HepG2 (cell line): ENCODE measurements around the gene PLGRKT. TPM values are rescaled to one million over a fixed set of nuclear protein-coding genes. Genes with fewer than 3 reads are reported as not detected.
A peak's percentile ranks its signal among the peaks of the same experiment; 100 is the strongest.

Experiments
- DR1 ChIP-seq: sonication (generic); formaldehyde crosslinking; IDR thresholded peaks from 2 replicates; pipeline ENCODE4 v1.8.0; 2021; ENCODE audit warnings: mild to moderate bottlenecking, missing genetic modification reagents, inconsistent platforms
- GATAD1 ChIP-seq: IDR thresholded peaks from 2 replicates; pipeline ENCODE4 v1.6.1; 2016; ENCODE audit warnings: missing genetic modification reagents, missing compliant biosample characterization
- HES4 ChIP-seq: sonication (generic); formaldehyde crosslinking; IDR thresholded peaks from 2 replicates; pipeline ENCODE4 v1.9.0; 2021; ENCODE audit warnings: mild to moderate bottlenecking, missing genetic modification reagents, borderline replicate concordance
- HMG20A ChIP-seq: IDR thresholded peaks from 2 replicates; pipeline ENCODE4 v1.6.1; 2016; ENCODE audit warnings: borderline replicate concordance
- IRF2 ChIP-seq: IDR thresholded peaks from 2 replicates; pipeline ENCODE4 v1.6.1; 2018; ENCODE audit warnings: missing genetic modification reagents, missing compliant biosample characterization
- JUND ChIP-seq: sonication (generic); formaldehyde crosslinking; IDR thresholded peaks from 2 replicates; pipeline ENCODE4 v1.8.0; 2022; ENCODE audit warnings: mild to moderate bottlenecking, missing genetic modification reagents
- NFIB ChIP-seq: sonication (generic); formaldehyde crosslinking; IDR thresholded peaks from 2 replicates; pipeline ENCODE4 v1.9.0; 2021; ENCODE audit warnings: missing genetic modification reagents, mild to moderate bottlenecking, borderline replicate concordance
- PRMT3 ChIP-seq: sonication (generic); formaldehyde crosslinking; IDR thresholded peaks from 2 replicates; pipeline ENCODE4 v1.8.1; 2022; ENCODE audit warnings: low read depth, mild to moderate bottlenecking, moderate library complexity, missing genetic modification reagents, borderline replicate concordance
- RXRB ChIP-seq: IDR thresholded peaks from 2 replicates; pipeline ENCODE4 v1.6.1; 2016; ENCODE audit warnings: borderline replicate concordance, missing genetic modification reagents, missing compliant biosample characterization
- WIZ ChIP-seq: sonication (generic); formaldehyde crosslinking; IDR thresholded peaks from 2 replicates; pipeline ENCODE4 v1.5.1; 2020; ENCODE audit warnings: mild to moderate bottlenecking, missing genetic modification reagents
- ZNF136 ChIP-seq: sonication (generic); formaldehyde crosslinking; IDR thresholded peaks from 2 replicates; pipeline ENCODE4 v1.8.1; 2022; ENCODE audit warnings: low read depth, mild to moderate bottlenecking, moderate library complexity, missing genetic modification reagents
- ZNF30 ChIP-seq: sonication (generic); formaldehyde crosslinking; IDR thresholded peaks from 2 replicates; pipeline ENCODE4 v1.5.0; 2020; ENCODE audit warnings: mild to moderate bottlenecking, missing genetic modification reagents
- ZNF34 ChIP-seq: sonication (generic); formaldehyde crosslinking; IDR thresholded peaks from 2 replicates; pipeline ENCODE4 v1.4.0; 2020; ENCODE audit warnings: mild to moderate bottlenecking, missing genetic modification reagents, borderline replicate concordance
- ZNF383 ChIP-seq: sonication (generic); formaldehyde crosslinking; IDR thresholded peaks from 2 replicates; pipeline ENCODE4 v1.4.0; 2020; ENCODE audit warnings: missing genetic modification reagents, mild to moderate bottlenecking, borderline replicate concordance
- ZNF614 ChIP-seq: IDR thresholded peaks from 2 replicates; pipeline ENCODE4 v1.6.1; 2018; ENCODE audit warnings: missing biosample characterization, missing genetic modification reagents, inconsistent platforms, borderline replicate concordance
- ZNF709 ChIP-seq: sonication (generic); formaldehyde crosslinking; IDR thresholded peaks from 2 replicates; pipeline ENCODE4 v1.5.0; 2020; ENCODE audit warnings: mild to moderate bottlenecking, missing genetic modification reagents
- ZNF766 ChIP-seq: sonication (generic); formaldehyde crosslinking; IDR thresholded peaks from 2 replicates; pipeline ENCODE4 v1.5.0; 2020; ENCODE audit warnings: missing genetic modification reagents, borderline replicate concordance
- polyA plus RNA-seq, 8 experiments: library from polyadenylated mRNA; depleted of rRNA in 3 of 8; stranded (reverse) in 7 of 8; unstranded in 1 of 8; fragments of >200 nt; fragmentation: Illumina TruSeq in 4 of 8; extraction: Trizol in 4 of 8; gene quantifications; 2 replicates each; pipeline versions ENCODE4 v1.2.1 to v1.2.3, GENCODE V29; 2011 to 2016; ENCODE audit warnings: low read depth in 4 of 8, missing spikeins in 1 of 8, mixed read lengths in 1 of 8; ENCODE audit not compliant: insufficient read depth in 1 of 8
- total RNA-seq, 5 experiments: library from RNA; depleted of rRNA; stranded (reverse); fragments of >200 nt; fragmentation: Illumina TruSeq; extraction: Trizol; gene quantifications; 2 replicates each; pipeline ENCODE4 v1.2.3, GENCODE V29; 2016; ENCODE audit warnings: low read depth in 1 of 5
- TF ChIP-seq, protein P1 (sequence below): sonication (generic); formaldehyde crosslinking; IDR thresholded peaks from 2 replicates; pipeline ENCODE4 v1.9.0; 2022; ENCODE audit warnings: low read depth, missing genetic modification reagents
- TF ChIP-seq, protein P2 (sequence below), 2 experiments: sonication (generic) in 1 of 2; formaldehyde crosslinking in 1 of 2; IDR thresholded peaks; 2 replicates each; pipeline versions ENCODE4 v1.4.0 to v1.6.1; 2016 to 2020; ENCODE audit warnings: borderline replicate concordance in 1 of 2, low read depth in 1 of 2, mild to moderate bottlenecking in 1 of 2, missing genetic modification reagents in 1 of 2
- TF ChIP-seq, protein P3 (sequence below): sonication (generic); formaldehyde crosslinking; IDR thresholded peaks from 2 replicates; pipeline ENCODE4 v1.8.1; 2023; ENCODE audit warnings: mild to moderate bottlenecking, missing genetic modification reagents, borderline replicate concordance
- TF ChIP-seq, protein P4 (sequence below): sonication (generic); formaldehyde crosslinking; IDR thresholded peaks from 2 replicates; pipeline ENCODE4 v1.4.0; 2020; ENCODE audit warnings: missing genetic modification reagents, borderline replicate concordance

The PLGRKT gene
- total and polyA plus RNA-seq, 2 of the 13 experiments (the other 11 are each of a cell fraction or from before 2014, with no cell fraction given) = 5.0 to 15.8 TPM

DNA sequence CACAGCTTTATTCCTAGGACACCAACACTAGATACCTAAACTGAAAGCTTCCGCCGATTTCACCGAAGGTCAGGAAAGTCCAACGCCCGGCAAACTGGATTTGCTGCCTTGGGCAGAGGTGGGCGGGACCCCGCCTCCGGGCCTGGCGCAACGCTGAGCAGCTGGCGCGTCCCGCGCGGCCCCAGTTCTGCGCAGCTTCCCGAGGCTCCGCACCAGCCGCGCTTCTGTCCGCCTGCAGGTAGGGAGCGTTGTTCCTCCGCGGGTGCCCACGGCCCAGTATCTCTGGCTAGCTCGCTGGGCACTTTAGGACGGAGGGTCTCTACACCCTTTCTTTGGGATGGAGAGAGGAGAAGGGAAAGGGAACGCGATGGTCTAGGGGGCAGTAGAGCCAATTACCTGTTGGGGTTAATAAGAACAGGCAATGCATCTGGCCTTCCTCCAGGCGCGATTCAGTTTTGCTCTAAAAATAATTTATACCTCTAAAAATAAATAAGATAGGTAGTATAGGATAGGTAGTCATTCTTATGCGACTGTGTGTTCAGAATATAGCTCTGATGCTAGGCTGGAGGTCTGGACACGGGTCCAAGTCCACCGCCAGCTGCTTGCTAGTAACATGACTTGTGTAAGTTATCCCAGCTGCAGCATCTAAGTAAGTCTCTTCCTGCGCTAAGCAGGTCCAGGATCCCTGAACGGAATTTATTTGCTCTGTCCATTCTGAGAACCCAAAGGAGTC is 12.8 kb upstream of the PLGRKT start, which contains the start of gene CD274 (continued):
- TF ChIP-seq ZNF766 (CRISPR knock-in tag) (peak; percentile 21; the same call in 1 of the 2 replicates), RXRB (CRISPR knock-in tag) (peak; percentile 43; the same call in 1 of the 2 replicates), NFIB (CRISPR knock-in tag) (no peak), ZNF34 (no peak), HMG20A (CRISPR knock-in tag) (peak; percentile 43; the same call in 1 of the 2 replicates), JUND (CRISPR knock-in tag) (no peak), WIZ (no peak), HES4 (CRISPR knock-in tag) (no peak), ZNF30 (CRISPR knock-in tag) (no peak), IRF2 (peak; percentile 95), ZNF383 (no peak), ZNF136 (CRISPR knock-in tag) (no peak), DR1 (peak; percentile 35; the same call in 1 of the 2 replicates), ZNF709 (no peak), PRMT3 (CRISPR knock-in tag) (no peak), ZNF614 (CRISPR knock-in tag) (peak; percentile 51; the same call in 1 of the 2 replicates), GATAD1 (CRISPR knock-in tag) (peak; percentile 43; the same call in 1 of the 2 replicates)
- TF ChIP-seq, protein P1, sequence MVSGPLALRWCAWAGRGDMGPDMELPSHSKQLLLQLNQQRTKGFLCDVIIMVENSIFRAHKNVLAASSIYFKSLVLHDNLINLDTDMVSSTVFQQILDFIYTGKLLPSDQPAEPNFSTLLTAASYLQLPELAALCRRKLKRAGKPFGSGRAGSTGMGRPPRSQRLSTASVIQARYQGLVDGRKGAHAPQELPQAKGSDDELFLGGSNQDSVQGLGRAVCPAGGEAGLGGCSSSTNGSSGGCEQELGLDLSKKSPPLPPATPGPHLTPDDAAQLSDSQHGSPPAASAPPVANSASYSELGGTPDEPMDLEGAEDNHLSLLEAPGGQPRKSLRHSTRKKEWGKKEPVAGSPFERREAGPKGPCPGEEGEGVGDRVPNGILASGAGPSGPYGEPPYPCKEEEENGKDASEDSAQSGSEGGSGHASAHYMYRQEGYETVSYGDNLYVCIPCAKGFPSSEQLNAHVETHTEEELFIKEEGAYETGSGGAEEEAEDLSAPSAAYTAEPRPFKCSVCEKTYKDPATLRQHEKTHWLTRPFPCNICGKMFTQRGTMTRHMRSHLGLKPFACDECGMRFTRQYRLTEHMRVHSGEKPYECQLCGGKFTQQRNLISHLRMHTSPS (CRISPR knock-in tag) = peak; percentile 62
- TF ChIP-seq, protein P2, sequence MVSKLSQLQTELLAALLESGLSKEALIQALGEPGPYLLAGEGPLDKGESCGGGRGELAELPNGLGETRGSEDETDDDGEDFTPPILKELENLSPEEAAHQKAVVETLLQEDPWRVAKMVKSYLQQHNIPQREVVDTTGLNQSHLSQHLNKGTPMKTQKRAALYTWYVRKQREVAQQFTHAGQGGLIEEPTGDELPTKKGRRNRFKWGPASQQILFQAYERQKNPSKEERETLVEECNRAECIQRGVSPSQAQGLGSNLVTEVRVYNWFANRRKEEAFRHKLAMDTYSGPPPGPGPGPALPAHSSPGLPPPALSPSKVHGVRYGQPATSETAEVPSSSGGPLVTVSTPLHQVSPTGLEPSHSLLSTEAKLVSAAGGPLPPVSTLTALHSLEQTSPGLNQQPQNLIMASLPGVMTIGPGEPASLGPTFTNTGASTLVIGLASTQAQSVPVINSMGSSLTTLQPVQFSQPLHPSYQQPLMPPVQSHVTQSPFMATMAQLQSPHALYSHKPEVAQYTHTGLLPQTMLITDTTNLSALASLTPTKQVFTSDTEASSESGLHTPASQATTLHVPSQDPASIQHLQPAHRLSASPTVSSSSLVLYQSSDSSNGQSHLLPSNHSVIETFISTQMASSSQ (IDR thresholded peaks at IDR 0.05; ENCODE audit: low read depth) = no peak
- TF ChIP-seq, protein P2 (CRISPR knock-in tag; IDR thresholded peaks at IDR 0.05; ENCODE audit: borderline replicate concordance) = no peak
- TF ChIP-seq, protein P3, sequence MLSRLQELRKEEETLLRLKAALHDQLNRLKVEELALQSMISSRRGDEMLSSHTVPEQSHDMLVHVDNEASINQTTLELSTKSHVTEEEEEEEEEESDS (CRISPR knock-in tag) = no peak
- TF ChIP-seq, protein P4, sequence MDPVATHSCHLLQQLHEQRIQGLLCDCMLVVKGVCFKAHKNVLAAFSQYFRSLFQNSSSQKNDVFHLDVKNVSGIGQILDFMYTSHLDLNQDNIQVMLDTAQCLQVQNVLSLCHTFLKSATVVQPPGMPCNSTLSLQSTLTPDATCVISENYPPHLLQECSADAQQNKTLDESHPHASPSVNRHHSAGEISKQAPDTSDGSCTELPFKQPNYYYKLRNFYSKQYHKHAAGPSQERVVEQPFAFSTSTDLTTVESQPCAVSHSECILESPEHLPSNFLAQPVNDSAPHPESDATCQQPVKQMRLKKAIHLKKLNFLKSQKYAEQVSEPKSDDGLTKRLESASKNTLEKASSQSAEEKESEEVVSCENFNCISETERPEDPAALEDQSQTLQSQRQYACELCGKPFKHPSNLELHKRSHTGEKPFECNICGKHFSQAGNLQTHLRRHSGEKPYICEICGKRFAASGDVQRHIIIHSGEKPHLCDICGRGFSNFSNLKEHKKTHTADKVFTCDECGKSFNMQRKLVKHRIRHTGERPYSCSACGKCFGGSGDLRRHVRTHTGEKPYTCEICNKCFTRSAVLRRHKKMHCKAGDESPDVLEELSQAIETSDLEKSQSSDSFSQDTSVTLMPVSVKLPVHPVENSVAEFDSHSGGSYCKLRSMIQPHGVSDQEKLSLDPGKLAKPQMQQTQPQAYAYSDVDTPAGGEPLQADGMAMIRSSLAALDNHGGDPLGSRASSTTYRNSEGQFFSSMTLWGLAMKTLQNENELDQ = no peak
